B cell (primary cell): ENCODE measurements around the gene MARCHF3. TPM values are rescaled to one million over a fixed set of nuclear protein-coding genes. Genes with fewer than 3 reads are reported as not detected.
A peak's percentile ranks its signal among the peaks of the same experiment; 100 is the strongest.

Experiments
- ATAC-seq: fragments of 200-7000 bp; cut with Tn5 transposase; one replicate; pipeline ENCODE4 v1.10.0; 2021; ENCODE audit warnings: low read depth, mild to moderate bottlenecking, moderate number of reproducible peaks, moderate library complexity
- CTCF ChIA-PET: fragments of 350-600 bp; sonication (Branson Sonifier 250); formaldehyde crosslinking; loops from one replicate; lab custom pipeline; 2021; ENCODE audit warnings: antibody characterized with exemption, inconsistent platforms; lab: Charles Lee
- POLR2A ChIA-PET: fragments of 350-600 bp; sonication (Branson Sonifier 250); formaldehyde crosslinking; loops from one replicate; lab custom pipeline; 2021; ENCODE audit warnings: antibody characterized with exemption; lab: Charles Lee
- DNase-seq: peaks from one replicate; pipeline ENCODE4 v3.0.0; 2013
- H2AFZ ChIP-seq: 2 replicates; pipeline ENCODE4 v1.6.1; 2012; ENCODE audit warnings: mild to moderate bottlenecking, low read depth, low read length; ENCODE audit not compliant: insufficient read depth, poor library complexity, severe bottlenecking
- H3K27ac ChIP-seq, 2 donors: 1 replicate in 1 of 2; 2 replicates in 1 of 2; pipeline ENCODE4 v1.5.1; 2012 to 2013; ENCODE audit warnings: low read length in 2 of 2, mild to moderate bottlenecking in 2 of 2, moderate library complexity in 1 of 2
- H3K27me3 ChIP-seq, 4 experiments: fragments of 200-600 bp in 1 of 4; sonication (generic) in 1 of 4; replicated peaks in 1 of 4; 1 replicate in 2 of 4; 2 replicates in 2 of 4; pipeline versions ENCODE4 v1.6.1 to v1.7.0; 2013 to 2016; ENCODE audit warnings: low read length in 3 of 4, mild to moderate bottlenecking in 2 of 4, mixed read lengths in 1 of 4, moderate library complexity in 1 of 4; ENCODE audit not compliant: insufficient read depth in 4 of 4, control insufficient read depth in 3 of 4; ENCODE audit errors: control extremely low read depth in 1 of 4
- H3K36me3 ChIP-seq, 2 experiments: replicated peaks in 1 of 2; 1 replicate in 1 of 2; 2 replicates in 1 of 2; pipeline versions ENCODE4 v1.6.1 to v1.7.1; 2013; ENCODE audit warnings: low read length in 1 of 2; ENCODE audit not compliant: insufficient read depth in 2 of 2, control insufficient read depth in 1 of 2; ENCODE audit errors: control extremely low read depth in 1 of 2, extremely low read depth in 1 of 2
- H3K4me1 ChIP-seq, 2 donors: fragments of 200-600 bp in 1 of 2; sonication (generic) in 1 of 2; 1 replicate in 1 of 2; 2 replicates in 1 of 2; pipeline versions ENCODE4 v1.5.1 to v1.6.1; 2013 to 2017; ENCODE audit warnings: low read length in 2 of 2; ENCODE audit not compliant: control insufficient read depth in 2 of 2, insufficient read depth in 2 of 2
- H3K4me2 ChIP-seq: replicated peaks from 2 replicates; pipeline ENCODE3; 2012; ENCODE audit warnings: mild to moderate bottlenecking, low read depth, low read length; ENCODE audit not compliant: poor library complexity, severe bottlenecking
- H3K4me3 ChIP-seq, 5 experiments: fragments of 200-600 bp in 1 of 5; sonication (generic) in 1 of 5; 1 replicate in 3 of 5; 2 replicates in 2 of 5; pipeline versions ENCODE4 v1.5.1 to v1.7.0; 2011 to 2016; ENCODE audit warnings: low read length in 4 of 5, mild to moderate bottlenecking in 4 of 5, low read depth in 2 of 5, control low read depth in 1 of 5, moderate library complexity in 1 of 5; ENCODE audit not compliant: insufficient read depth in 1 of 5; ENCODE audit errors: control extremely low read depth in 1 of 5, extremely low read depth in 1 of 5
- H3K79me2 ChIP-seq: fragments of 200-600 bp; sonication (generic); one replicate; pipeline ENCODE4 v1.6.0; 2016; ENCODE audit warnings: low read length; ENCODE audit not compliant: control insufficient read depth, insufficient read depth
- H3K9ac ChIP-seq: fragments of 200-600 bp; sonication (generic); 2 replicates; pipeline ENCODE4 v1.6.1; 2017; ENCODE audit warnings: mild to moderate bottlenecking, low read length, moderate library complexity
- H3K9me3 ChIP-seq, 3 donors: one replicate each; pipeline versions ENCODE4 v1.6.1 to v1.7.1; 2013; ENCODE audit warnings: low read length in 2 of 3; ENCODE audit not compliant: control insufficient read depth in 2 of 3, insufficient read depth in 1 of 3; ENCODE audit errors: control extremely low read depth in 1 of 3
- H4K20me1 ChIP-seq: 2 replicates; pipeline ENCODE4 v1.6.0; 2012; ENCODE audit warnings: mild to moderate bottlenecking, low read length; ENCODE audit not compliant: insufficient read depth, control insufficient read depth, poor library complexity, severe bottlenecking
- H3K27ac Mint-ChIP-seq: one replicate; pipeline ENCODE4 v1.8.0; 2021; ENCODE audit warnings: mixed read lengths
- H3K27me3 Mint-ChIP-seq: one replicate; pipeline ENCODE4 v1.8.0; 2021; ENCODE audit warnings: mixed read lengths
- H3K4me1 Mint-ChIP-seq: one replicate; pipeline ENCODE4 v1.8.0; 2021; ENCODE audit warnings: mixed read lengths
- H3K4me3 Mint-ChIP-seq: one replicate; pipeline ENCODE4 v1.8.0; 2021; ENCODE audit warnings: mixed read lengths
- H3K9me3 Mint-ChIP-seq: one replicate; pipeline ENCODE4 v1.8.0; 2022; ENCODE audit warnings: mixed read lengths; ENCODE audit not compliant: insufficient read depth
- EZH2 ChIP-seq: IDR thresholded peaks from 2 replicates; pipeline ENCODE4 v1.6.1; 2012; ENCODE audit warnings: borderline replicate concordance, low read depth, mild to moderate bottlenecking, moderate library complexity, low read length; ENCODE audit not compliant: insufficient read depth, poor library complexity, severe bottlenecking
- WGBS: methylation state at CpG from one replicate; pipeline ENCODE4 v1.1.5; 2013; ENCODE audit warnings: missing lambda C conversion rate; ENCODE audit not compliant: insufficient coverage; 5-methylcytosine and 5-hydroxymethylcytosine counted together
- intact Hi-C: fragments of 100-400 bp; cut with micrococcal nuclease; formaldehyde crosslinking; loops from one replicate; pipeline ENCODE4 v1.10.0; 2022
- polyA plus RNA-seq: library from polyadenylated mRNA; depleted of rRNA; stranded (reverse); fragments of >200 nt; gene quantifications from 2 replicates; pipeline ENCODE4 v1.2.3, GENCODE V29; 2012
- total RNA-seq, 2 donors: library from RNA; stranded (reverse); fragments of 120-200 nt in 1 of 2; gene quantifications; 1 replicate in 1 of 2; 2 replicates in 1 of 2; pipeline versions ENCODE4 v1.2.3 to v1.2.4, GENCODE V29; 2013 to 2022
- TF ChIP-seq, protein P1 (sequence below): fragments of 200-600 bp; IDR thresholded peaks from one replicate; pipeline ENCODE4 v1.8.0; 2022; ENCODE audit warnings: antibody characterized with exemption, mild to moderate bottlenecking

MARCHF3 gene
- total and polyA plus RNA-seq, 2 donors (not counting 1 experiment from before 2014, with no cell fraction given): 31.6 to 35.0 TPM

- H3K79me2 ChIP-seq: peaks cover 87% of the 10 kb centered on the region
- Mint-ChIP-seq H3K27ac (peak overlapping the region; percentile 77), H3K9me3 (no peaks in the 10 kb centered on the region), H3K4me1 (peaks cover 81% of the 10 kb centered on the region), H3K4me3 (no peak overlapping the region), H3K27me3 (no peaks in the 10 kb centered on the region)
- ChIA-PET CTCF (interaction anchor here (0.6 to 0.7 kb wide), 2 partner anchors 32 to 337 kb away, joined by 3 read pairs; no protein-coding TSS in a partner anchor), POLR2A (no interaction called here)
- no peaks in the 10 kb centered on the region for H4K20me1 ChIP-seq
- no peak overlapping the region for H3K4me3 ChIP-seq
- whole genome bisulfite sequencing: 100% methylated on average over 1 of the region's 2 CpGs
- intact Hi-C loops: no loop called here
- H3K4me1 ChIP-seq: peaks cover 73 to 78% of the 10 kb centered on the region in 2 donors
- no peak overlapping the region for H3K4me2 ChIP-seq
- no peaks in the 10 kb centered on the region for H3K9me3 ChIP-seq
- DNase-seq (no peak), ATAC-seq (no peak)
- no peak for TF ChIP-seq EZH2
- no peak overlapping the region for H2AFZ ChIP-seq
- H3K27ac ChIP-seq: peak overlapping the region in 1 of 2 donors; percentile 51
- no peak overlapping the region for H3K9ac ChIP-seq
- no peaks in the 10 kb centered on the region for H3K27me3 ChIP-seq
- H3K36me3 ChIP-seq: no peaks in the 10 kb centered on the region
These were observed 46.5 kb downstream of the MARCHF3 start for GRCh38 chr5:126983874-126984266.

DNA sequence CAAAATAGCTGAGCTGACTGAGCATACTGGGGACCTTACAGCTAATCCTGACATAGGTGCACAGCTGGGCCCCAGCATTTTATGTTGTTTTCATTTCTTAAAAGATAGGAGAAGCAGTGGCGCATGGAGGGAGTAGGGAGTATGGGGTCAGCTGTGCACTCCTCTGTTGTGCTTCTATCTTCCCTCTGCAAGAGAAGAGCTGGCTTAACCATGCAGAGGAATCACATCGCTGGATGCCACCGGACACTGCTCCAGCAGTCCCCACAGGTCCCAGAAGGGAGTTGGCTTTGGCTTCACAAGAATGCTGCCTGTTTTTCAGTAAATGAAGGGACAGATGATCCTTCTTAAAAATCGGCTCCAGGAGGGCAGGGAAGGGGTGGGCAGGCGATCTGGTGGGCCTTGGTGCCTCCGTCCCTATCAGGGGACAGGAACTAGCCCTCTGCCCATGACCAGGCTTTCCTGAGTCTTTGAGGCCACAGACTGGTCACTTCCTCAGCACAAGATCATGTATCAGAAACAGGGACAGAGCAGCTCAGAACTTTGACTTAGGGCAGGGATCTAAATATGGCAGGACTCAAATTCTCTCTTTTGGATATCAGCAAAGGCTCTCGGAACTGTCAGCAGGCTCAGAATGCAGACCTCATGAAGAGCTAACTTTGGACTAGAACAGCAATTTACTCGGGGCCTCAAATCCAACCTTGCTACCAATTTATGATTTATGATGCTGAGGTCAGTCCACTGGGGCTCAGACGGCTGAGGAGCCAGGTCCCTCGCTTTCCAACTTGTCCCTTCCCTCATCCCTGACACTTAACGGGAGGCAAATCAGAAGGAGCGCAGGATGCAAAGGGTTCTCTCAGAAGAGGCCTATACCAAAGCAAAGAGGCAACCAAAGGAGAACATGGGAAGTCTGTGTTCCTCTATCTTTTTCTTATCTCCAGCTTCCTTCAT, 47.2 kb downstream of the MARCHF3 start:
- no peak for DNase-seq
- Histone ChIP-seq H3K79me2 (peaks cover 94% of the 10 kb centered on the region), H3K9me3 (no peaks in the 10 kb centered on the region), H3K27me3 (no peaks in the 10 kb centered on the region), H3K36me3 (no peaks in the 10 kb centered on the region), H3K4me1 (peaks cover 71 to 74% of the 10 kb centered on the region in 2 donors), H2AFZ (no peak overlapping the region), H3K9ac (no peak overlapping the region), H4K20me1 (no peaks in the 10 kb centered on the region), H3K4me3 (no peak overlapping the region), H3K4me2 (no peak overlapping the region), H3K27ac (peak overlapping the region in 1 of 2 donors; percentile 17)
- peak overlapping the region; percentile 8 for H3K4me3 Mint-ChIP-seq
- WGBS: 93% methylated on average over 12 of the region's 12 CpGs
- ATAC-seq: no peak
- H3K4me1 Mint-ChIP-seq: peaks cover 81% of the 10 kb centered on the region
- H3K27me3 Mint-ChIP-seq: no peaks in the 10 kb centered on the region
- CTCF ChIA-PET: interaction anchor here (0.6 to 0.7 kb wide), 2 partner anchors 32 to 337 kb away, joined by 3 read pairs; no protein-coding TSS in a partner anchor
- intact Hi-C loops: no loop called here
- TF ChIP-seq EZH2: no peak
- TF ChIP-seq, protein P1, sequence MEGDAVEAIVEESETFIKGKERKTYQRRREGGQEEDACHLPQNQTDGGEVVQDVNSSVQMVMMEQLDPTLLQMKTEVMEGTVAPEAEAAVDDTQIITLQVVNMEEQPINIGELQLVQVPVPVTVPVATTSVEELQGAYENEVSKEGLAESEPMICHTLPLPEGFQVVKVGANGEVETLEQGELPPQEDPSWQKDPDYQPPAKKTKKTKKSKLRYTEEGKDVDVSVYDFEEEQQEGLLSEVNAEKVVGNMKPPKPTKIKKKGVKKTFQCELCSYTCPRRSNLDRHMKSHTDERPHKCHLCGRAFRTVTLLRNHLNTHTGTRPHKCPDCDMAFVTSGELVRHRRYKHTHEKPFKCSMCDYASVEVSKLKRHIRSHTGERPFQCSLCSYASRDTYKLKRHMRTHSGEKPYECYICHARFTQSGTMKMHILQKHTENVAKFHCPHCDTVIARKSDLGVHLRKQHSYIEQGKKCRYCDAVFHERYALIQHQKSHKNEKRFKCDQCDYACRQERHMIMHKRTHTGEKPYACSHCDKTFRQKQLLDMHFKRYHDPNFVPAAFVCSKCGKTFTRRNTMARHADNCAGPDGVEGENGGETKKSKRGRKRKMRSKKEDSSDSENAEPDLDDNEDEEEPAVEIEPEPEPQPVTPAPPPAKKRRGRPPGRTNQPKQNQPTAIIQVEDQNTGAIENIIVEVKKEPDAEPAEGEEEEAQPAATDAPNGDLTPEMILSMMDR: no peak
- POLR2A ChIA-PET: no interaction called here
- no peaks in the 10 kb centered on the region for H3K9me3 Mint-ChIP-seq
- H3K27ac Mint-ChIP-seq: peak overlapping the region; percentile 77
